ENCODE data around the gene NOS1AP.

DNA sequence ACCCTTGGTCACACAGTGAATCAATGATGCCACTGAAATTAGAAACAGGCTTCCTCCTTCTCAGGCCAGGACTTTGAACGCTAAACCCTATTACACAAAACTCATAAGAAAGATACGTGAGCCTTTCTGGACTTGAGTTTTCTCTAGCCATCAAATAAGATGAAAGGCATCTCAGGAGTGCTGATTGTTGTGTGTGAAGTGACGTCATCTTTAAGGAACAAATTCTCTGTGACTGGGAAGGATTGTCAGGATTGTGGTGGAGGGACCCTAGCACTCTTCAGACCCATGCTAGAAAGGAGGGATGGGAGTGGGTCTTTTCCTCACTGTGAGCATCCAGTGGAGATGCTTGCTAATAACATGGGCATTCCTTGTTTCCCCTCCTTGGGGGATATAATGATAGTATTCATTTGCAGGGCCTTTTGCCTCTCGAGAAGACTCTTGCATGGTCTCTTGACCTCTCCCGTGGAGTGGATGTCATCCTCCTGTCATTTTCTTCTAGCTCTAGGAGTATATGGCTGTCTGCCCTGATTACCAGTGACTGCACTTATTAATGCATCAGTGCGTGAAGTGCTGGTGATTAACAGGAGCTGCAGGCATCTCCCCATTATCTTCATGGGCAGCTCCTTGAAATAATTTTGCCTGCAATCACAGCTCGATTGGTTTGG, 267.3 kb downstream of the NOS1AP start:
- TF ChIP-seq, protein P1, sequence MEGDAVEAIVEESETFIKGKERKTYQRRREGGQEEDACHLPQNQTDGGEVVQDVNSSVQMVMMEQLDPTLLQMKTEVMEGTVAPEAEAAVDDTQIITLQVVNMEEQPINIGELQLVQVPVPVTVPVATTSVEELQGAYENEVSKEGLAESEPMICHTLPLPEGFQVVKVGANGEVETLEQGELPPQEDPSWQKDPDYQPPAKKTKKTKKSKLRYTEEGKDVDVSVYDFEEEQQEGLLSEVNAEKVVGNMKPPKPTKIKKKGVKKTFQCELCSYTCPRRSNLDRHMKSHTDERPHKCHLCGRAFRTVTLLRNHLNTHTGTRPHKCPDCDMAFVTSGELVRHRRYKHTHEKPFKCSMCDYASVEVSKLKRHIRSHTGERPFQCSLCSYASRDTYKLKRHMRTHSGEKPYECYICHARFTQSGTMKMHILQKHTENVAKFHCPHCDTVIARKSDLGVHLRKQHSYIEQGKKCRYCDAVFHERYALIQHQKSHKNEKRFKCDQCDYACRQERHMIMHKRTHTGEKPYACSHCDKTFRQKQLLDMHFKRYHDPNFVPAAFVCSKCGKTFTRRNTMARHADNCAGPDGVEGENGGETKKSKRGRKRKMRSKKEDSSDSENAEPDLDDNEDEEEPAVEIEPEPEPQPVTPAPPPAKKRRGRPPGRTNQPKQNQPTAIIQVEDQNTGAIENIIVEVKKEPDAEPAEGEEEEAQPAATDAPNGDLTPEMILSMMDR (conservative IDR thresholded peaks at IDR 0.05; ENCODE audit: low read length): no peak
- no peak for TF ChIP-seq EZH2phosphoT487 (IDR thresholded peaks at IDR 0.05; ENCODE audit: borderline replicate concordance)
